H9 (cell line): ENCODE results near the gene SGIP1. TPM values are rescaled to one million over a fixed set of nuclear protein-coding genes. Genes with fewer than 3 reads are reported as not detected.

Experiments used
- DNase-seq: peaks from one replicate; pipeline ENCODE4 v3.0.0-alpha.2; 2017
- H2AFZ ChIP-seq: one replicate; pipeline ENCODE4 v1.6.1; 2013; ENCODE audit warnings: mild to moderate bottlenecking, low read length, control low read depth, moderate library complexity
- H2AK5ac ChIP-seq: 2 replicates; pipeline ENCODE4 v1.6.1; 2013; ENCODE audit warnings: low read length, control low read depth, mixed read lengths; ENCODE audit not compliant: insufficient read length
- H2BK120ac ChIP-seq: one replicate; pipeline ENCODE4 v1.6.1; 2013; ENCODE audit warnings: low read depth, mild to moderate bottlenecking, low read length, control low read depth, inconsistent platforms; ENCODE audit not compliant: poor library complexity, severe bottlenecking
- H2BK12ac ChIP-seq: 2 replicates; pipeline ENCODE4 v1.6.1; 2013; ENCODE audit warnings: low read length, control low read depth, mixed read lengths, low read depth; ENCODE audit not compliant: insufficient read length
- H2BK15ac ChIP-seq: 2 replicates; pipeline ENCODE4 v1.6.1; 2013; ENCODE audit warnings: low read depth, low read length, control low read depth
- H2BK20ac ChIP-seq: one replicate; pipeline ENCODE4 v1.6.1; 2013; ENCODE audit warnings: low read depth, mild to moderate bottlenecking, low read length, control low read depth, inconsistent platforms; ENCODE audit not compliant: poor library complexity, severe bottlenecking
- H2BK5ac ChIP-seq: 2 replicates; pipeline ENCODE4 v1.6.1; 2013; ENCODE audit warnings: low read length, control low read depth, mixed read lengths; ENCODE audit not compliant: insufficient read length
- H3K14ac ChIP-seq: 2 replicates; pipeline ENCODE4 v1.6.1; 2013; ENCODE audit warnings: low read length, control low read depth; ENCODE audit not compliant: insufficient read depth
- H3K18ac ChIP-seq: 2 replicates; pipeline ENCODE4 v1.6.1; 2013; ENCODE audit warnings: low read depth, mild to moderate bottlenecking, mixed read lengths, low read length, control low read depth; ENCODE audit not compliant: insufficient read length
- H3K23ac ChIP-seq: 2 replicates; pipeline ENCODE4 v1.6.1; 2013; ENCODE audit warnings: low read length, control low read depth, mixed read lengths, low read depth; ENCODE audit not compliant: insufficient read length
- H3K23me2 ChIP-seq: 2 replicates; pipeline ENCODE4 v1.6.1; 2013; ENCODE audit warnings: low read depth, mild to moderate bottlenecking, mixed read lengths, low read length, control low read depth; ENCODE audit not compliant: insufficient read length, poor library complexity, severe bottlenecking
- H3K27ac ChIP-seq: 2 replicates; pipeline ENCODE4 v1.5.1; 2013; ENCODE audit warnings: low read length, control low read depth, mixed read lengths, low read depth; ENCODE audit not compliant: insufficient read length
- H3K27me3 ChIP-seq: 2 replicates; pipeline ENCODE4 v1.6.1; 2013; ENCODE audit warnings: low read length, control low read depth, inconsistent platforms; ENCODE audit not compliant: insufficient read depth
- H3K4ac ChIP-seq: 2 replicates; pipeline ENCODE4 v1.6.1; 2013; ENCODE audit warnings: low read depth, mild to moderate bottlenecking, control low read depth, inconsistent platforms, low read length, moderate library complexity
- H3K4me1 ChIP-seq: 2 replicates; pipeline ENCODE4 v1.6.1; 2013; ENCODE audit warnings: low read length, control low read depth, inconsistent platforms; ENCODE audit not compliant: insufficient read depth
- H3K4me2 ChIP-seq: 2 replicates; pipeline ENCODE4 v1.6.1; 2013; ENCODE audit warnings: low read length, control low read depth, mixed read lengths; ENCODE audit not compliant: insufficient read length, insufficient read depth
- H3K56ac ChIP-seq: 2 replicates; pipeline ENCODE4 v1.6.1; 2013; ENCODE audit warnings: low read depth, mild to moderate bottlenecking, mixed read lengths, low read length, control low read depth; ENCODE audit not compliant: insufficient read length
- H3K79me1 ChIP-seq: 2 replicates; pipeline ENCODE4 v1.6.1; 2013; ENCODE audit warnings: low read depth, mild to moderate bottlenecking, moderate library complexity, low read length, control low read depth, inconsistent platforms; ENCODE audit not compliant: insufficient read depth, poor library complexity, severe bottlenecking
- H3K79me2 ChIP-seq: 2 replicates; pipeline ENCODE4 v1.6.1; 2013; ENCODE audit warnings: low read length, control low read depth, inconsistent platforms; ENCODE audit not compliant: insufficient read depth
- H3K9ac ChIP-seq: 2 replicates; pipeline ENCODE4 v1.6.1; 2013; ENCODE audit warnings: low read length, control low read depth, mixed read lengths; ENCODE audit not compliant: insufficient read length; ENCODE audit errors: extremely low read depth
- H3K9me3 ChIP-seq: one replicate; pipeline ENCODE4 v1.6.1; 2013; ENCODE audit warnings: low read depth, low read length, inconsistent platforms; ENCODE audit not compliant: control insufficient read depth
- H3T11ph ChIP-seq: one replicate; pipeline ENCODE4 v1.6.1; 2013; ENCODE audit warnings: mild to moderate bottlenecking, low read length, control low read depth, inconsistent platforms
- H4K20me1 ChIP-seq: one replicate; pipeline ENCODE4 v1.6.1; 2013; ENCODE audit not compliant: control insufficient read depth, insufficient read length, insufficient read depth
- H4K5ac ChIP-seq: 2 replicates; pipeline ENCODE4 v1.6.1; 2013; ENCODE audit warnings: low read depth, mild to moderate bottlenecking, mixed read lengths, low read length, control low read depth; ENCODE audit not compliant: insufficient read length
- H4K8ac ChIP-seq: replicated peaks from 2 replicates; pipeline ENCODE4 v1.6.1; 2013; ENCODE audit warnings: low read length, control low read depth, mixed read lengths, low read depth; ENCODE audit not compliant: insufficient read length
- H4K91ac ChIP-seq: 2 replicates; pipeline ENCODE4 v1.6.1; 2013; ENCODE audit warnings: low read depth, mild to moderate bottlenecking, moderate library complexity, mixed read lengths, low read length, control low read depth; ENCODE audit not compliant: insufficient read length
- H3K27ac Mint-ChIP-seq, 3 experiments: 2 replicates in 2 of 3; 3 replicates in 1 of 3; pipeline ENCODE4 v1.8.0; 2020 to 2021; ENCODE audit warnings: mixed read lengths in 3 of 3, mild to moderate bottlenecking in 1 of 3, moderate library complexity in 1 of 3
- H3K27me3 Mint-ChIP-seq: 2 replicates; pipeline ENCODE4 v1.8.0; 2021; ENCODE audit warnings: low read depth, mild to moderate bottlenecking, moderate library complexity, mixed read lengths
- H3K36me3 Mint-ChIP-seq, 3 experiments: 2 replicates in 2 of 3; 3 replicates in 1 of 3; pipeline ENCODE4 v1.8.0; 2020 to 2021; ENCODE audit warnings: low read depth in 3 of 3, mixed read lengths in 3 of 3; ENCODE audit not compliant: insufficient read depth in 1 of 3
- H3K4me1 Mint-ChIP-seq, 2 experiments: 2 replicates each; pipeline ENCODE4 v1.8.0; 2020; ENCODE audit warnings: mixed read lengths in 2 of 2
- H3K4me3 Mint-ChIP-seq, 2 experiments: 2 replicates in 1 of 2; 3 replicates in 1 of 2; pipeline ENCODE4 v1.8.0; 2020 to 2021; ENCODE audit warnings: mild to moderate bottlenecking in 2 of 2, mixed read lengths in 2 of 2, moderate library complexity in 1 of 2
- H3K9me3 Mint-ChIP-seq, 2 experiments: 2 replicates in 1 of 2; 3 replicates in 1 of 2; pipeline ENCODE4 v1.8.0; 2020; ENCODE audit warnings: mild to moderate bottlenecking in 2 of 2, mixed read lengths in 2 of 2, moderate library complexity in 1 of 2
- WGBS: extraction: QIAGEN DNeasy Blood & Tissue Kit; methylation state at CpG from one replicate; pipeline ENCODE4 v1.1.7; 2013; ENCODE audit warnings: missing lambda C conversion rate, low lambda C conversion rate, mixed read lengths; ENCODE audit not compliant: insufficient read length; ENCODE audit errors: extremely low coverage; 5-methylcytosine and 5-hydroxymethylcytosine counted together
- total RNA-seq: library from RNA; stranded (reverse); gene quantifications from 2 replicates; pipeline ENCODE4 v1.2.1, GENCODE V29; 2021
- TF ChIP-seq, protein P1 (sequence below): fragments of 200-600 bp; sonication (generic); conservative IDR thresholded peaks from 3 replicates; pipeline ENCODE4 v1.8.0; 2021; ENCODE audit warnings: antibody characterized with exemption, mild to moderate bottlenecking

Gene SGIP1
- total RNA-seq, 1 experiment from 2014 or later = 1.5 TPM

DNA sequence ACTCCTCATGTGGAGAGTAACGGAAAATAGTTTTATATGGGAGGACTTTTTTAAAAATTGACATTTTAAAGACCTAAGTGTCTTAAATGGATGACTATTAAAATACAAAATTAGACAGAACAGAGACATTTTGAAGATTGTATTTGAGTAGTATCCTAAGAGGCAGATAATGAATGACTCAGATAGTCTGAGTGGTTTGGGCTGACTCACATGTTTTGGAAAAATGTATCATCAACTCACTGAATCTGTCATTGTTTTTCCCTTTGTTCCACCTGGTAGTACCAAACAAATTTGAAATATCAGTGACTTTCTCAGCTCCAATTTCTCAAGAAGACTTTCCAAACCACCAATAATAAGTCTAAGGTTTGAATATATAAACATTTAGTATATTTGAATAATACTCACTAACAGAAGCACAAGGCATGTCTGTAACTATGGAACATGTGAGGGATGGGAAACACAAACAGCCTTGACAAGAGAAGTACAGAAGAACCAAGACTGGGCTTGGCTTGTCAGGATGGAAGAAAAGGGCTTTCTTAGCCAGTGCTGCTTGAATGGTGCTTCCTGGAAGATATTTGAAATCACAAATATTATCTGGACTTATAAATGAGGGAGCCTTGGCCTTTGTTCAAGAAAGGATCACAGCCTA is 90.6 kb downstream of the SGIP1 start:
- H2BK20ac ChIP-seq = no peak overlapping the region
- Mint-ChIP-seq H3K36me3 (no peaks in the 10 kb centered on the region), H3K9me3 (peaks cover 0 to 2% of the 10 kb centered on the region in 2 experiments; a peak in 1 of 5 replicates), H3K4me1 (no peaks in the 10 kb centered on the region), H3K27ac (no peak overlapping the region), H3K4me3 (no peak overlapping the region), H3K27me3 (peaks cover 2% of the 10 kb centered on the region; the same call in 1 of the 2 replicates)
- H3K23me2 ChIP-seq = no peaks in the 10 kb centered on the region
- H4K91ac ChIP-seq = no peak overlapping the region
- TF ChIP-seq, protein P1, sequence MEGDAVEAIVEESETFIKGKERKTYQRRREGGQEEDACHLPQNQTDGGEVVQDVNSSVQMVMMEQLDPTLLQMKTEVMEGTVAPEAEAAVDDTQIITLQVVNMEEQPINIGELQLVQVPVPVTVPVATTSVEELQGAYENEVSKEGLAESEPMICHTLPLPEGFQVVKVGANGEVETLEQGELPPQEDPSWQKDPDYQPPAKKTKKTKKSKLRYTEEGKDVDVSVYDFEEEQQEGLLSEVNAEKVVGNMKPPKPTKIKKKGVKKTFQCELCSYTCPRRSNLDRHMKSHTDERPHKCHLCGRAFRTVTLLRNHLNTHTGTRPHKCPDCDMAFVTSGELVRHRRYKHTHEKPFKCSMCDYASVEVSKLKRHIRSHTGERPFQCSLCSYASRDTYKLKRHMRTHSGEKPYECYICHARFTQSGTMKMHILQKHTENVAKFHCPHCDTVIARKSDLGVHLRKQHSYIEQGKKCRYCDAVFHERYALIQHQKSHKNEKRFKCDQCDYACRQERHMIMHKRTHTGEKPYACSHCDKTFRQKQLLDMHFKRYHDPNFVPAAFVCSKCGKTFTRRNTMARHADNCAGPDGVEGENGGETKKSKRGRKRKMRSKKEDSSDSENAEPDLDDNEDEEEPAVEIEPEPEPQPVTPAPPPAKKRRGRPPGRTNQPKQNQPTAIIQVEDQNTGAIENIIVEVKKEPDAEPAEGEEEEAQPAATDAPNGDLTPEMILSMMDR = no peak
- no peak overlapping the region for H3K23ac ChIP-seq
- H3T11ph ChIP-seq = no peak overlapping the region
- no peaks in the 10 kb centered on the region for H3K9me3 ChIP-seq
- H3K56ac ChIP-seq = no peak overlapping the region
- no peaks in the 10 kb centered on the region for H3K79me1 ChIP-seq
- H2AFZ ChIP-seq = no peak overlapping the region
- H2AK5ac ChIP-seq = no peak overlapping the region
- H2BK15ac ChIP-seq = no peak overlapping the region
- no peak for DNase-seq
- no peak overlapping the region for H3K4me2 ChIP-seq
- no peaks in the 10 kb centered on the region for H4K20me1 ChIP-seq
- no peaks in the 10 kb centered on the region for H3K27me3 ChIP-seq
- no peak overlapping the region for H2BK12ac ChIP-seq
- no peak overlapping the region for H3K9ac ChIP-seq
- H4K5ac ChIP-seq = no peak overlapping the region
- no peak overlapping the region for H3K18ac ChIP-seq
- no peak overlapping the region for H3K4ac ChIP-seq
- H3K4me1 ChIP-seq = no peaks in the 10 kb centered on the region
- no peak overlapping the region for H4K8ac ChIP-seq
- no peak overlapping the region for H2BK5ac ChIP-seq
- no peak overlapping the region for H3K27ac ChIP-seq
- no peak overlapping the region for H3K14ac ChIP-seq
- 100% methylated on average over 1 of the region's 1 CpG for WGBS
- H2BK120ac ChIP-seq = no peak overlapping the region
- H3K79me2 ChIP-seq = no peaks in the 10 kb centered on the region
